IMR-90 (cell line): ENCODE data around the gene KIAA0319L.
A peak's percentile ranks its signal among the peaks of the same experiment; 100 is the strongest.

Experiments
- CTCF ChIP-seq: conservative IDR thresholded peaks from 2 replicates; pipeline ENCODE4 v1.5.1; 2012; ENCODE audit warnings: mild to moderate bottlenecking, low read depth, low read length, improper control_type of control experiment
- NFE2L2 ChIP-seq: fragments of 150-350 bp; IDR thresholded peaks from 2 replicates; pipeline ENCODE4 v1.6.1; 2016; ENCODE audit warnings: low read depth, mild to moderate bottlenecking, low read length
- POLR2A ChIP-seq: IDR thresholded peaks from 2 replicates; pipeline ENCODE4 v1.6.1; 2012; ENCODE audit warnings: mild to moderate bottlenecking, low read depth, low read length
- RCOR1 ChIP-seq: IDR thresholded peaks from 2 replicates; pipeline ENCODE4 v1.6.1; 2012; ENCODE audit warnings: mild to moderate bottlenecking, low read length, improper control_type of control experiment; ENCODE audit not compliant: insufficient replicate concordance

GRCh38 chr1:35454616-35455015 lies 102.6 kb downstream of the KIAA0319L start:
- TF ChIP-seq NFE2L2 (no peak), RCOR1 (no peak), POLR2A (no peak), CTCF (peak; percentile 50)
